K562 (cell line): ENCODE measurements around the gene RANGAP1. TPM values are rescaled to one million over a fixed set of nuclear protein-coding genes. Genes with fewer than 3 reads are reported as not detected.
A peak's percentile ranks its signal among the peaks of the same experiment; 100 is the strongest.

ENCODE experiments used
- ATAC-seq: fragments of 200-7000 bp; cut with Tn5 transposase; 3 replicates; pipeline ENCODE4 v1.9.1; 2020; ENCODE audit warnings: moderate library complexity
- BruUV-seq: library from RNA; stranded (reverse); fragments of 400-500 nt; replicated peaks from 2 replicates; lab custom pipeline; 2021; lab: Mats Ljungman, UMichigan
- CTCF ChIA-PET: fragments of 300-600 bp; formaldehyde crosslinking; extraction: SDS; loops from one replicate; lab custom pipeline; 2021; ENCODE audit warnings: low intra/inter-chr PET ratio; lab: Yijun Ruan, JAX
- POLR2A ChIA-PET: fragments of 300-600, 350-650 bp; sonication (Branson Sonifier 250); formaldehyde crosslinking; extraction: SDS; loops from one replicate; lab custom pipeline; 2021; ENCODE audit warnings: antibody characterized with exemption, inconsistent platforms; lab: Yijun Ruan, JAX
- DNase-seq, 4 experiments: peaks; one replicate each; pipeline versions ENCODE4 v3.0.0 to v3.0.0-alpha.2; 2011 to 2018; ENCODE audit warnings: low spot score in 3 of 4, mixed read lengths in 3 of 4; ENCODE audit errors: extremely low read depth in 1 of 4
- FAIRE-seq: peaks from 2 replicates; lab custom pipeline; 2011; peaks lifted over from hg19 to GRCh38; lab: Jason Lieb, UNC
- H2AFZ ChIP-seq: 2 replicates; pipeline ENCODE4 v1.6.0; 2011; ENCODE audit warnings: low read depth, low read length, control low read depth, inconsistent platforms
- H3K27ac ChIP-seq: fragments of 200-600 bp; 3 replicates; pipeline ENCODE4 v1.8.0; 2011; ENCODE audit warnings: low read depth, mild to moderate bottlenecking, control low read depth, inconsistent platforms, low read length, moderate library complexity, mixed read lengths; ENCODE audit errors: extremely low read depth
- H3K27me3 ChIP-seq, 2 experiments: fragments of 300-600 bp in 1 of 2; 2 replicates in 1 of 2; 3 replicates in 1 of 2; pipeline versions ENCODE4 v1.6.0 to v1.8.0; 2011; ENCODE audit warnings: inconsistent platforms in 2 of 2, low read length in 2 of 2, mild to moderate bottlenecking in 1 of 2, mixed read lengths in 1 of 2, moderate library complexity in 1 of 2; ENCODE audit not compliant: control insufficient read depth in 2 of 2, insufficient read depth in 2 of 2
- H3K36me3 ChIP-seq: fragments of 300-600 bp; 3 replicates; pipeline ENCODE4 v1.8.0; 2011; ENCODE audit warnings: mild to moderate bottlenecking, low read length, inconsistent platforms; ENCODE audit not compliant: control insufficient read depth, insufficient read depth
- H3K4me1 ChIP-seq, 2 experiments: fragments of 200-600 bp in 1 of 2; replicated peaks in 1 of 2; 2 replicates in 1 of 2; 3 replicates in 1 of 2; pipeline versions ENCODE4 v1.5.1 to v1.8.0; 2011; ENCODE audit warnings: inconsistent platforms in 2 of 2, low read length in 2 of 2, mild to moderate bottlenecking in 1 of 2, mixed read lengths in 1 of 2, moderate library complexity in 1 of 2; ENCODE audit not compliant: control insufficient read depth in 2 of 2, insufficient read depth in 2 of 2
- H3K4me2 ChIP-seq: 2 replicates; pipeline ENCODE4 v1.6.1; 2011; ENCODE audit warnings: low read length, control low read depth, inconsistent platforms, mixed read lengths; ENCODE audit not compliant: insufficient read depth
- H3K4me3 ChIP-seq: fragments of 200-600 bp; sonication (generic), shearing (Covaris generic); 2 replicates; pipeline ENCODE4 v1.5.1; 2016; ENCODE audit warnings: control low read depth, inconsistent platforms
- H3K79me2 ChIP-seq: fragments of 200-600 bp; 3 replicates; pipeline ENCODE4 v1.8.0; 2011; ENCODE audit warnings: low read length, inconsistent platforms; ENCODE audit not compliant: control insufficient read depth, insufficient read depth
- H3K9ac ChIP-seq, 2 experiments: 2 replicates each; pipeline versions ENCODE4 v1.6.0 to v1.6.1; 2011; ENCODE audit warnings: low read depth in 2 of 2, low read length in 2 of 2, control low read depth in 1 of 2, inconsistent platforms in 1 of 2, mild to moderate bottlenecking in 1 of 2, mixed read lengths in 1 of 2; ENCODE audit not compliant: insufficient read depth in 1 of 2
- H3K9me1 ChIP-seq: one replicate; pipeline ENCODE4 v1.6.0; 2011; ENCODE audit warnings: inconsistent platforms, mild to moderate bottlenecking, low read length, moderate library complexity; ENCODE audit not compliant: control insufficient read depth, insufficient read depth
- H3K9me3 ChIP-seq: replicated peaks from 2 replicates; pipeline ENCODE4 v1.5.1; 2011; ENCODE audit warnings: low read depth, low read length, inconsistent platforms; ENCODE audit not compliant: control insufficient read depth, insufficient read depth
- H4K20me1 ChIP-seq: replicated peaks from 2 replicates; pipeline ENCODE4 v1.6.1; 2011; ENCODE audit warnings: low read length, inconsistent platforms, mixed read lengths; ENCODE audit not compliant: control insufficient read depth, insufficient read depth
- BCOR ChIP-seq: fragments of 450-650 bp; IDR thresholded peaks from 2 replicates; pipeline ENCODE4 v1.6.1; 2016
- ZFP36 ChIP-seq: fragments of 150-350 bp; IDR thresholded peaks from 2 replicates; pipeline ENCODE4 v1.6.1; 2018; ENCODE audit warnings: low read length, low read depth; ENCODE audit not compliant: partially characterized antibody
- ZNF24 ChIP-seq: fragments of 450-650 bp; IDR thresholded peaks from 2 replicates; pipeline ENCODE4 v1.6.1; 2016
- WGBS: fragments of 100-300 bp; shearing (Covaris generic); methylation state at CpG from one replicate; pipeline ENCODE4 v1.1.6; 2016; ENCODE audit warnings: low coverage, mixed read lengths; ENCODE audit not compliant: insufficient coverage; ENCODE audit errors: missing lambda C conversion rate; 5-methylcytosine and 5-hydroxymethylcytosine counted together
- in situ Hi-C: fragments of 300-500 bp; cut with MboI; formaldehyde crosslinking; loops from 4 replicates; pipeline ENCODE4 v1.15.0; 2018; ENCODE audit warnings: inconsistent platforms, mixed read lengths
- intact Hi-C: fragments of 100-400 bp; cut with micrococcal nuclease; formaldehyde crosslinking; loops from 2 replicates; pipeline ENCODE4 v1.14.2; 2022
- polyA plus RNA-seq, 8 experiments: library from polyadenylated mRNA; depleted of rRNA in 4 of 8; stranded (reverse) in 5 of 8; unstranded in 3 of 8; fragments of >200 nt; fragmentation: Nextera tagmentation in 2 of 8; fragmentation: Illumina TruSeq in 1 of 8; extraction: Ambion mirVana in 2 of 8; extraction: Trizol in 1 of 8; gene quantifications; 2 replicates each; pipeline versions ENCODE4 v1.2.1 to v1.2.3, GENCODE V29; 2011 to 2014; ENCODE audit warnings: inconsistent platforms in 1 of 8, missing spikeins in 1 of 8
- total RNA-seq, 7 experiments: library from RNA; depleted of rRNA in 6 of 7; stranded (reverse); fragments of >200 nt in 6 of 7; fragmentation: Illumina TruSeq in 2 of 7; extraction: Trizol in 2 of 7; gene quantifications; 2 replicates each; pipeline versions ENCODE4 v1.2.1 to v1.2.3, GENCODE V29; 2011 to 2021; ENCODE audit warnings: low replicate concordance in 1 of 7

Gene RANGAP1
- total and polyA plus RNA-seq, 9 of the 15 experiments (the other 6 are each of a cell fraction or from before 2014, with no cell fraction given) = 2.1 to 104 (median 50.6) TPM

DNA sequence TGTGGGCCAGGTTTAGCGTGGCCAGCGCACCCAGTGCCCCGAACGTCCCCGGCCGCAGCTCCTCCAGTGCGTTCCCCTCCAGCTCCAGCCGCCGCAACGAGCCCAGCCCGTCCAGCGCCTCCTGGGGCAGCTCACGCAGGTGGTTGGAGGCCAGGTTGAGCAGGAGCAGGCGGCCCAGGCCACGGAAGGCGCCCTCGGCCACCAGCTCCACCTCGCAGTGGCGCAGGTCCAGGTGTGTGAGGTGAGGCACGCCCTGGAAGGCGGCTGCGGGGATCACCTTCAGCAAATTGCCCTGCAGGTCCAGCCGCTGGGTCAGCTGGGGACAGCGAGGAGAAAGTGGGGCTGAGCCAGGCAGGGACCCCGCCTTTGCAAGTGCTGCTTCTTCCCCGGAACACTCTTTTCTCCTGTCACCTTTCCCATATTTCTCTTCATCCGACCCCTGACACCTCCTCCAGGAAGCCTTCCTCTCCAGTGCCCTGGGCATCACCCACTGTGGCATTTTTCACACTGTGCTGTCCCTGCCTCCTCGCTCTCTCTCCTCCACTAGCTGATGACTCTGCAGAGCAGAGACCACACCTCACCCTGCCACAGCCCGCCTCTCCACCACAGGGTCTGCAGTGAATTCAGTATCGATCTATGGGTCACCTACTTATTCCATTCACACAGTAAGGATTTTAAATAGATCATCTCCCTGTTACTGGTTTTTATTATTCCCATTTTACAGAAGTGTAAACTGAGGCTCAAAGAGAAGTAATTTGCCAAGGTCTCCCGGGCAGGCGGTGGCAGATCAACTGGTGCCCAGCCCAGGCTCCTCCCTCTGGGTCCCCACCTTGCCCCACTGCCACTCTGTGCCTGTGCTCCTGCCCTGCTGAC, 47.2 kb downstream of the RANGAP1 start:
- no peak overlapping the region for H2AFZ ChIP-seq
- H3K9me3 ChIP-seq = no peaks in the 10 kb centered on the region
- no peak overlapping the region; a peak in 1 of 4 replicates for H3K9ac ChIP-seq
- no peaks in the 10 kb centered on the region for H3K9me1 ChIP-seq
- no peaks in the 10 kb centered on the region for H3K36me3 ChIP-seq
- TF ChIP-seq BCOR (peak; percentile 57; the same call in 1 of the 2 replicates), ZFP36 (peak; percentile 68), ZNF24 (no peak)
- H3K79me2 ChIP-seq = no peaks in the 10 kb centered on the region
- BruUV-seq = no TSS peak
- no peaks in the 10 kb centered on the region for H4K20me1 ChIP-seq
- WGBS = 69% methylated on average over 19 of the region's 32 CpGs
- peaks cover 0 to 35% of the 10 kb centered on the region in 2 experiments; a peak in 2 of 5 replicates for H3K4me1 ChIP-seq
- DNase-seq = no peak
- no peak overlapping the region for H3K27ac ChIP-seq
- FAIRE-seq = no peak
- H3K4me2 ChIP-seq = no peak overlapping the region
- no peak overlapping the region for H3K4me3 ChIP-seq
- intact Hi-C loops (no loop called here), in situ Hi-C loops (no loop called here)
- no peak for ATAC-seq
- ChIA-PET POLR2A (interaction anchor here (0.6 kb wide), 2 partner anchors 12 to 539 kb away, joined by 3 read pairs; no protein-coding TSS in a partner anchor), CTCF (no interaction called here)
- no peaks in the 10 kb centered on the region for H3K27me3 ChIP-seq
